HAP-1 (cell line): Measurements from ENCODE around the gene CEP20.
"Not testable (repeated sequence)": the region's sequence is repeated elsewhere in the genome, so short reads cannot be mapped to it uniquely, and the experiment has no call there.

ENCODE experiments used
- DNase-seq, 2 experiments: peaks; one replicate each; pipeline ENCODE4 v3.0.0-alpha.2; 2016 to 2020; ENCODE audit warnings: low spot score in 2 of 2
- H3K27me3 ChIP-seq: fragments of 250-450 bp; sonication (Bioruptor Pico); 2 replicates; pipeline ENCODE4 v1.5.1; 2020; ENCODE audit warnings: low read depth, mild to moderate bottlenecking, moderate library complexity
- H3K36me3 ChIP-seq: fragments of 250-450 bp; sonication (Bioruptor Pico); replicated peaks from 2 replicates; pipeline ENCODE4 v1.5.1; 2020; ENCODE audit warnings: mild to moderate bottlenecking
- H3K4me1 ChIP-seq: fragments of 250-450 bp; sonication (Bioruptor Pico); 2 replicates; pipeline ENCODE4 v1.5.1; 2020; ENCODE audit warnings: mild to moderate bottlenecking
- H3K4me3 ChIP-seq: fragments of 250-450 bp; sonication (Bioruptor Pico); 2 replicates; pipeline ENCODE4 v1.5.1; 2020; ENCODE audit warnings: mild to moderate bottlenecking, moderate library complexity
- H3K9me3 ChIP-seq: fragments of 250-450 bp; sonication (Bioruptor Pico); 2 replicates; pipeline ENCODE4 v1.5.1; 2020; ENCODE audit warnings: mild to moderate bottlenecking, moderate library complexity
- in situ Hi-C: fragments of 300-500 bp; cut with MboI; formaldehyde crosslinking; loops from 3 replicates; pipeline ENCODE4 v1.14.3; 2020; ENCODE audit warnings: low sequenced_read_pairs, inconsistent platforms, mixed read lengths

The CEP20 gene, protein sequence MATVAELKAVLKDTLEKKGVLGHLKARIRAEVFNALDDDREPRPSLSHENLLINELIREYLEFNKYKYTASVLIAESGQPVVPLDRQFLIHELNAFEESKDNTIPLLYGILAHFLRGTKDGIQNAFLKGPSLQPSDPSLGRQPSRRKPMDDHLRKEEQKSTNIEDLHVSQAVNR

DNA sequence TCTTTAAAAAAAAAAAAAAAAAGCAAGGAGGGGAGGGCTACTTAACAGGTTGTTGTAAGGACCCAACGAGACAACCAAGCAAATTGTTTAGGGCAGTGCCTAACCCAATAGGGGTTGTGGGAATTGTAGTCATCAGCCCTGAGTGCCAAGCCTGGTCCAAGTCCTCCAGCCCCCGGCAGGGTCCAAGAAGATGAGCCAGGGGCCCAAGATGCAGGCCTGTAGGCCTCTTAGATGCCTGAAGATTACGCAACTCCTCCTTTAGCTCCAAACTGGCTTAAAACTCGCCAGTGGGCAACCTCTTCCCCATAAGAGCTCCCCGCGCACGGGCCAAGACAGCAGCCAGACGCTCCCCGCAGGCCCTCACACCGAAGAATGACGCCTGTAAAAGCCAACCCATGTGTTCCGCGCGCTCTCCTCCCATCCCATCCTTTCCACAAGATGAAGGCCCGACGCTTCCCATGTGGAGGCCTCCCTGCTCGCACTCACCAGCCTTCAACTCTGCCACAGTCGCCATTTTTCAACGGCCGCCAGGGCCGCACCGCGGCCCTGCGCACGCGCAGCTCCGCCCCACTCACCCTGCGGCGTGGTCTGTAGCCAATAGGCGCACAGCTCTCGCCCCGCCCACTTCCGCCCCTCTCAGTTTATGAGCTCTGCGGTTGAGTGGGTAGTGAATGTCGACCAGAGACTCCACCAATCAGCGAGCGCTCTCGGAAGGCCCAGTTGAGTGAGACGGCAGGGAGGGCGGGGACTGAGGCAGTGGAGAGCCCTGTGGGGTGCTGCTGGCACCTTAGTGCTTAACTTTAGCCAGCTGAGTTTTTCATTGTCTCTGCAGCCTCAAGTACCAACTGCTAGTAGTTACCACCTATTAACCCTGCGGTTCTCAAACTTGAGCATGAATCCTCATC, at the start of gene CEP20:
Gene CEP20 (minus strand): TSS at position 532 of the 905 bp plus-strand sequence. CDS start 18 bp downstream, at position 514.
- peak; percentile 97 to 100 for DNase-seq
- peak within 1 kb of the TSS; percentile 90 for H3K4me3 ChIP-seq
- in situ Hi-C loops, result no loop called here

DNA sequence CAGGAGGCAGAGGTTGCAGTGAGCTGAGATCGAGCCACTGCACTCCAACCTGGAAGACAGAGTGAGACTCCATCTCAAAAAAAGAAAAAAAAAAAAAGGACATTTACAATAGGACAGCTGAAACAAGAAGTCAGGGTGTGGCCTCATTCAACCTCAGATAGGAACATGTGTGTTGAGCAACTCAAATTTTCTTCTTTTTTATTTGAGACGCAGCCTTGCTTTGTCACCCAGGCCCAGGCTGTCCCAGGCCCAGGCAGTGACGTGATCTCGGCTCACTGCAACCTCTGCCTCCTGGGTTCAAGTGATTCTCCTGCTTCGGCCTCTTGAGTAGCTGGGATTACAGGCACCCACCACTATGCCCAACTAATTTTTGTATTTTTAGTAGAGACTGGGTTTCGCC, 48.4 kb upstream of the CEP20 start:
- H3K4me3 ChIP-seq, in situ Hi-C loops, H3K4me1 ChIP-seq, H3K9me3 ChIP-seq, DNase-seq, H3K27me3 ChIP-seq, H3K36me3 ChIP-seq: not testable (repeated sequence)

More for the DNA sequence above, at the start of gene CEP20:
- peaks cover 6% of the 10 kb centered on the region for H3K36me3 ChIP-seq
- peaks cover 16% of the 10 kb centered on the region for H3K4me1 ChIP-seq
- H3K9me3 ChIP-seq, result no peaks in the 10 kb centered on the region
- H3K27me3 ChIP-seq, result no peaks in the 10 kb centered on the region

DNA sequence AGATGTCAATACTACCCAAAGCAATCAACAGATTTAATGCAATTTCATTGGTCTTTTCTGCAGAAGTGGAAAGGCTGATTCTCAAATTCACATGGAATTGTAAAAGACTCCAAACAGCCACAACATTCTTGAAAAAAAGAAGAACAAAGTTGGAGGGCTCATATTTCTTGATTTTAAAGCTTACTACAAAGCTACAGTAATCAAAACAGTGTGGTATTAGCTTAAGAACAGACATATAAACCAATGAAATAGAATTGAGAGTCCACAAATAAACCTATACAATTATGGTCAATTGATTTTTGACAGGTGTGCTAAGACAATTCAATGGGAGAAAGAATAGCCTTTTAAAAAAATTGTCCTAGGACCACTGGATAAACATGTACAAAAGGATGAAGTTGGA, 46.6 kb upstream of the CEP20 start:
- H3K4me1 ChIP-seq, result no peaks in the 10 kb centered on the region
- in situ Hi-C loops, result no loop called here
- no peaks in the 10 kb centered on the region for H3K36me3 ChIP-seq
- H3K9me3 ChIP-seq, result no peaks in the 10 kb centered on the region
- no peaks in the 10 kb centered on the region; the same call in 1 of the 2 replicates for H3K27me3 ChIP-seq
- no peak for DNase-seq
- H3K4me3 ChIP-seq, result no peak overlapping the region

DNA sequence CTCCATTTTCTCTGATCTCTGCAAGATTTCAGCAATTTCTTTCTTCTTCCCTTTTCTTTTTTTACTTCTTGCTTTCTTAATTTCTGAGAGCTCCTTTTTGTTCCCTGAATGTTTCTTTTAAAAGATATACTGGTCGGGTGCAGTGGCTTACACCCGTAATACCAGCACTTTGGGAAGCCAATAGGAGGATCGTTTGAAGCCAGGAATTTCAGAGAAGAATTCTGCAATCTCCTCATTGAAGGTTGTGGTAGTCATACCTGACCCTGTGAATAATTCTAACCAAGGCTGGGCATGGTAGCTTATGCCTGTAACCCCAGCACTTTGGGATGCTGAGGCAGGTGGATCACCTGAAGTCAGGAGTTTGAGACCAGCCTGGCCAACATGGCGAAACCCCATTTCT, 45.4 kb upstream of the CEP20 start:
- Histone ChIP-seq H3K27me3 (no peaks in the 10 kb centered on the region; the same call in 1 of the 2 replicates), H3K9me3 (no peaks in the 10 kb centered on the region), H3K36me3 (no peaks in the 10 kb centered on the region), H3K4me3 (no peak overlapping the region), H3K4me1 (no peaks in the 10 kb centered on the region)
- in situ Hi-C loops, result no loop called here
- DNase-seq, result no peak

DNA sequence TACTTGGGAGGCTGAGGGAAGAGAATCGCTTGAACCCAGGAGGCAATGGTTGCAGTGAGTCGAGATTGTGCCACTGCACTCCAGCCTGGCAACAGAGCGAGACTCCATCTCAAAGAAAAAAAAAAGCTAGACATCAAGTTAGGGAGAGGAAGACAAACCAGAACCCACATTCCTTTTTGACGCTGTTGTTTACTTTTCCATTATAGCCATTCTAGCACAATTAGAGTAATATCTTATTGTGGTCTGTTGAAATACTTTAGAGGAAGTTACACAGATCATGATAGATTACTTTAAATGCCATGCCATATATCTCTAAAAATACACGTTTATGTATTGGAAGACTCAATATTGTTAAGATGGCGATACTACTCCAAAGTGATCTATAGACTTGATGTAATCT, 44.5 kb upstream of the CEP20 start:
- H3K9me3 ChIP-seq, result no peaks in the 10 kb centered on the region
- no peaks in the 10 kb centered on the region for H3K36me3 ChIP-seq
- in situ Hi-C loops, result no loop called here
- H3K4me1 ChIP-seq, result no peaks in the 10 kb centered on the region
- no peaks in the 10 kb centered on the region; the same call in 1 of the 2 replicates for H3K27me3 ChIP-seq
- no peak overlapping the region for H3K4me3 ChIP-seq
- no peak for DNase-seq

DNA sequence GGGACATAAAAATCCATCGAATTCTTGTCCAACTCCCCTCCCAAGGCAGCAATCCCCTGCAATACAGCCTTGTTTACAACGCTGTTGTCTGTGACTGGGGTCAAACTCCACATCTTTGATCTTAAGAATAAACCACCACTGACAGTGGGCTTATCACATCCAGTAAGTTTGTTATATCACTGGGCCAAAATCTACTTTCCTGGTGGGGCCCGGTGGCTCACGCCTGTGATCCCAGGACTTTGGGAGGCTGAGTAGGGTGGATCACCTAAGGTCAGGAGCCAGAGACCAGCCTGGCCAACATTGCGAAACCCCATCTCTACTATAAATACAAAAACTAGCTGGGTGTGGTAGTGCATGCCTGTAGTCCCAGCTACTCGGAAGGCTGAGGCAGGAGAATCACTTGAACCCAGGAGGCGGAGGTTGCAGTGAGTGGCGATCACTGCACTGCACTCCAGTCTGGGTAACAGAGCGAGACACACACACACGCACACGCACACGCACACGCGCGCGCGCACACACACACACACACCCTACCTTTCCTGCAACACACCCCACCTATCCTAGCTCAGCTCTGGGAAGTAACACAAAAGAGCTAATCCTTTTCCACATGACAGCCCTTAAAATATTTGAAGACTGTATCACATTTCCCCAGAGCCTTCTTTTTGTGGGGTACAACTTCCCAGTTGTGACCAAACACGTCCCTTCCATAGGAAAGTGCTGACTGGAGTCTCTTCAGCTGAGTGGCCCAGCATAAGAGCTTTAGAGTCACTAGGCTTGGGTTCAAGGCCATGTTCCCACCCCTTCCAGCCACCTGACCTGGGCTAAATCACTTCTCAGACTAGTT, 40.1 kb upstream of the CEP20 start:
- Histone ChIP-seq H3K27me3 (no peaks in the 10 kb centered on the region), H3K4me3 (no peak overlapping the region), H3K4me1 (no peaks in the 10 kb centered on the region), H3K9me3 (no peaks in the 10 kb centered on the region), H3K36me3 (no peaks in the 10 kb centered on the region)
- DNase-seq, result no peak
- in situ Hi-C loops, result no loop called here

DNA sequence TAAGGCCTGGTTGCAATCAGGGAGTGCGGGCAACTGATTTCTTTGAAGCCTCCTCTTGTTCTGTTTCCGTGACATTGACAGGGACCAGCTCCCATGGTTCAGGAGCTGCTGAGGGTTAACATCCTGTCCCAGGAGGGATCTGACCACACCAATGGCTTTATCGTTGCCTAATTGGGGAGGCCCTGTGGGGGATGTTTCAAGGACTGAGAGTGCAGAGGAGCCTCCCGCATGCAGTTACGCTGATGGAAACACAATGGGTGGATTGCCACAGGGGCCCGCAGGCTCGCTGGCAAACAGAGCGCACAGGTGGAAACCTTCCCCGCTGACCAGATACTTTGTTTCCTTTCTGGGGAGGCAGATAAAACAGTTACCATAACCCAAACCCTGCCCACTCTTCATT, 37.2 kb upstream of the CEP20 start:
- in situ Hi-C loops, result no loop called here
- Histone ChIP-seq H3K9me3 (no peaks in the 10 kb centered on the region), H3K36me3 (no peaks in the 10 kb centered on the region), H3K27me3 (no peaks in the 10 kb centered on the region), H3K4me3 (no peak overlapping the region), H3K4me1 (no peaks in the 10 kb centered on the region)
- DNase-seq, result no peak

DNA sequence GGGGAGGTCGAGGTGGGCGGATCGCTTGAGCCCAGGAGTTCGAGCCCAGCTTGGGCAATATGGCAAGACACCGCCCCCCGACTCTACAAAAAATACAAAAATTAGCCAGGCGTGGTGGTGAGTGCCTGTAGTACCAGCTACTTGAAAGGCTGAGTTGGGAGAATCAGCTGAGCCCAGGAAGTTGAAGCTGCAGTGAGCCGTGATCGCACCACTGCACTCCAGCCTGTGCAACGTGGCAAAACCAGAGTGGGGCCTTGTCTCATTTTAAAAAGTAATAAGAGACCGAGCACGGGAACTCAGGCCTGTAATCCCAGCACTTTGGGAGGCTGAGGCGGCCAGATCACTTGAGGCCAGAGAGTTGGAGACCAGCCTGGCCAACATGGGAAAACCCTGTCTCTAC, 36.6 kb upstream of the CEP20 start:
- Histone ChIP-seq H3K4me3 (no peak overlapping the region), H3K4me1 (no peaks in the 10 kb centered on the region), H3K27me3 (no peaks in the 10 kb centered on the region), H3K9me3 (no peaks in the 10 kb centered on the region), H3K36me3 (no peaks in the 10 kb centered on the region)
- no peak for DNase-seq
- in situ Hi-C loops, result no loop called here

DNA sequence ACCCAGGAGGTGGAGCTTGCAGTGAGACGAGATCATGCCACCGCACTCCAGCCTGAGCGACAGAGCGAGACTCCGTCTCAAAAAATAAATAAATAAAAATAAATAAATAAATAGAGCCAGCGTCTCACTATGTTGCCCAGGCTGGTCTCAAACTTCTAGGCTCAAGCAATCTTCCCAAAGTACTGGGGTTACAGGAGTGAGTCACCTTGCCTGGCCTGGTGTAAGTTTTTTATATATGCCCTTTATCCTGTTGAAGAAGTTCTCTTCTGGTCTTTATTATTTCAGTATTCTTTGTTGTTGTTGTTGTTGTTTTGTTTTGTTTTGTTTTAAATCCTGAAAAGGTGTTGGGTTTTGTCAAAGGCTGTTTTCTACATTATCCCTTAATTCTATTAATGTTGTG, 30.9 kb upstream of the CEP20 start:
- Histone ChIP-seq H3K9me3 (no peaks in the 10 kb centered on the region), H3K27me3 (no peaks in the 10 kb centered on the region), H3K36me3 (no peaks in the 10 kb centered on the region), H3K4me1 (no peaks in the 10 kb centered on the region), H3K4me3 (no peak overlapping the region)
- in situ Hi-C loops, result no loop called here
- DNase-seq, result no peak

DNA sequence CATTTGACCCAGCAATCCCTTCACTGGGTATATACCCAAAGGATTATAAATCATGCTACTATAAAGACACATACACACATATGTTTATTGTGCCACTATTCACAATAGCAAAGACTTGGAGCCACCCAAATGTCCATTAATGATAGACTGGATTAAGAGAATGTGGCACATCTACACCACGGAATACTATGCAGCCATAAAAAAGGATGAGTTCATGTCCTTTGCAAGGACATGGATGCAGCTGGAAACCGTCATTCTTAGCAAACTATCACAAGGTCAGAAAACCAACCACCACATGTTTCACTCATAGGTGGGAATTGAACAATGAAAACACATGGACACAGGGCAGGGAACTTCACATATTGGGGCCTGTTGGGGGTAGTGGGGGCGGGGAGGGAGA, 29.9 kb upstream of the CEP20 start:
- H3K9me3 ChIP-seq, DNase-seq, H3K27me3 ChIP-seq, H3K4me3 ChIP-seq, H3K4me1 ChIP-seq, H3K36me3 ChIP-seq, in situ Hi-C loops: not testable (repeated sequence)

DNA sequence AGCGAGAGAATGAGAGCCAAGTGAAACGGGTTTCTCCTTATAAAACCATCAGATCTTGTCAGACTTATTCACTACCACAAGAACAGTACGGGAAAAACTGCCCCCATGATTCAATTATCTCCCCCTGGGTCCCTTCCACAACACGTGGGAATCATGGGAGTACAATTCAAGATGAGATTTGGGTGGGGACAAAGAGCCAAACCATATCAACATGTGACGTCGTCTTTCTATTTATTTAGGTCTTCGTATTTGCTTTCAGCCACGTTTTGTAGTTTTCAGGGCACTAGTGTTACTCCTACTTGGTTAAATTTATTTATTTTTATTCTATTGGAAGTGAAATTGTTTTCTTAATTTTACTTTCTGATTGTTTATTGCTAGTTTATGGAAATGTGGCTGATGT, 27.9 kb upstream of the CEP20 start:
- Histone ChIP-seq H3K27me3 (no peaks in the 10 kb centered on the region), H3K36me3 (no peaks in the 10 kb centered on the region), H3K9me3 (no peaks in the 10 kb centered on the region), H3K4me3 (no peak overlapping the region), H3K4me1 (no peaks in the 10 kb centered on the region)
- in situ Hi-C loops, result no loop called here
- DNase-seq, result no peak

DNA sequence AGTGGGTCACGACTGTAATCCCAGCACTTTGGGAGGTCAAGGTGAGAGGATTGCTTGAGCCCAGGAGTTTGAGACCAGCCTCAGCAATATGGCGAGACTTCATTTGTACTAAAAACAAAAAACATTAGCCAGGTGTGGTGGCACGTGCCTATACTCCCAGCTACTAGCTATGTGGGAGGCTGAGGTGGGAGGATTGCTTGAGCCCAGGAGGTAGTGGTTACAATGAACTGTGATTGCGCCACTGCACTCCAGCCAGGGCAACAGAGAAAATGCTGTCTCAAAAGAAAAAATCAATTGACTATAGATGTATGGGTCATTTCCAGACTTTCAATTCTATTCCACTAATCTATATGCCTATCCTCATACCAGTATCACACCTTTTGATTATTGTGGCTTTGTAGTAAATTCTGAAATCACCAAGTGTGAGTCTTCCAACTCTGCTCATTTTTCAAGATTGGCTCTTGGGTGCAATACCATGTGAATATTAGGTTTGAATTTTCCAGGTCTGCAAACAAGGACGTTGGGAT, 27.2 kb upstream of the CEP20 start:
- in situ Hi-C loops, result no loop called here
- no peak overlapping the region for H3K4me3 ChIP-seq
- H3K9me3 ChIP-seq, result no peaks in the 10 kb centered on the region
- no peaks in the 10 kb centered on the region for H3K36me3 ChIP-seq
- no peaks in the 10 kb centered on the region for H3K4me1 ChIP-seq
- no peak for DNase-seq
- H3K27me3 ChIP-seq, result no peaks in the 10 kb centered on the region

DNA sequence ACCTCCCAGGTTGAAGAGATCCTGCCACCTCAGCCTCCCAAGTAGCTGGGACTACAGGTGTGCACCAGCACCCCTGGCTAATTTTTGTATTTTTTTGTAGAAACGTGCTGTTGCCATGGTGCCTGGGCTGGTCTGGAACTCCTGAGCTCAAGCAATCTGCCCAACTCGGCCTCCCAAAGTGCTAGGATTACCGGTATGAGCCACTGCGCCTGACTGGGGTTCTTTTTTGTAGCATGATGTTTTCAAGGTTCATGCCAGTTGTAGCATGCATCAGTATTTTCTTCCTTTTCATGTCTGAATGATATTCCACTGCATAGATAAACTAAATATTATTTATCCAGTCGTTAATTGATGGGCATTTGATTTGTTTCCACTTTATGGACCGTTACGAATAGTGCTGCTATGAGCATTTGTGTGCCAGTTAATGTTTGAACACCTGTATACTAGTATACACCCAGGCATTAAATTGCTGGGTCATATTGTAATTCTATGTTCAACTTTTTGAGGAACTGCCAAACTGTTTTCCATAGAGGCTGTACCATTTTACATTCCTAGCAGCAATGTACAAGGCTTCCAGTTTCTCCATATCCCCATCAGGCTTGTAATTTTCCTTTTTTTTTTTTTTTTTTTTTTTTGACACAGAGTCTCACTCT, 24.8 kb upstream of the CEP20 start:
- DNase-seq, result no peak
- Histone ChIP-seq H3K9me3 (no peaks in the 10 kb centered on the region), H3K27me3 (no peaks in the 10 kb centered on the region), H3K4me3 (no peak overlapping the region), H3K4me1 (no peaks in the 10 kb centered on the region), H3K36me3 (no peaks in the 10 kb centered on the region)
- in situ Hi-C loops, result no loop called here
